Amniotic epithelial cell (primary cell): Measurements from ENCODE around the gene ARHGEF26.

Experiments used
- DNase-seq: peaks from one replicate; pipeline ENCODE4 v3.0.0-alpha.2; 2010; ENCODE audit warnings: low read depth

The ARHGEF26 gene

GRCh38 chr3:154210986-154211385 lies 89.8 kb downstream of the ARHGEF26 start:
- no peak for DNase-seq

- DNase-seq, result no peak
Observed at GRCh38 chr3:154214306-154214705, 93.1 kb downstream of the ARHGEF26 start.

- DNase-seq, result no peak
Observed at GRCh38 chr3:154217671-154218070, 96.5 kb downstream of the ARHGEF26 start.

- no peak for DNase-seq
Observed at GRCh38 chr3:154218728-154219127, 97.5 kb downstream of the ARHGEF26 start.

- DNase-seq, result no peak
Observed at GRCh38 chr3:154220462-154220861, 99.3 kb downstream of the ARHGEF26 start.

- no peak for DNase-seq
Observed at GRCh38 chr3:154223519-154223918, 102.3 kb downstream of the ARHGEF26 start.

GRCh38 chr3:154224366-154224765 lies 103.2 kb downstream of the ARHGEF26 start:
- DNase-seq, result no peak

- no peak for DNase-seq
Observed at GRCh38 chr3:154224866-154225265, 103.7 kb downstream of the ARHGEF26 start.

- DNase-seq, result no peak
Observed at GRCh38 chr3:154225536-154225935, 104.3 kb downstream of the ARHGEF26 start.

- no peak for DNase-seq
Observed at GRCh38 chr3:154227531-154227930, 106.3 kb downstream of the ARHGEF26 start.

- DNase-seq, result peak; percentile 90
Observed at GRCh38 chr3:154228561-154229216, 107.5 kb downstream of the ARHGEF26 start.

- DNase-seq, result peak; percentile 66
Observed at GRCh38 chr3:154229217-154229590, 108.0 kb downstream of the ARHGEF26 start.

GRCh38 chr3:154235330-154235729 lies 114.1 kb downstream of the ARHGEF26 start:
- peak; percentile 52 for DNase-seq

- DNase-seq, result no peak
Observed at GRCh38 chr3:154236331-154236730, 115.1 kb downstream of the ARHGEF26 start.

- no peak for DNase-seq
Observed at GRCh38 chr3:154240235-154240634, 119.0 kb downstream of the ARHGEF26 start.

GRCh38 chr3:154241496-154241895 lies 120.3 kb downstream of the ARHGEF26 start:
- no peak for DNase-seq

GRCh38 chr3:154242766-154243165 lies 121.6 kb downstream of the ARHGEF26 start:
- DNase-seq, result no peak

- peak; percentile 49 for DNase-seq
Observed at GRCh38 chr3:154243353-154243752, 122.2 kb downstream of the ARHGEF26 start.

GRCh38 chr3:154244644-154245043 lies 123.5 kb downstream of the ARHGEF26 start:
- peak; percentile 41 for DNase-seq

GRCh38 chr3:154247806-154248415 lies 126.7 kb downstream of the ARHGEF26 start:
- no peak for DNase-seq

- DNase-seq, result no peak
Observed at GRCh38 chr3:154250291-154250690, 129.1 kb downstream of the ARHGEF26 start.

- no peak for DNase-seq
Observed at GRCh38 chr3:154251610-154252009, 130.4 kb downstream of the ARHGEF26 start.

- DNase-seq, result peak; percentile 82
Observed at GRCh38 chr3:154252759-154253638, 131.8 kb downstream of the ARHGEF26 start.
